ENCODE measurements around the gene RAB11FIP2.
"Not testable (repeated sequence)": the region's sequence is repeated elsewhere in the genome, so short reads cannot be mapped to it uniquely, and the experiment has no call there.

RAB11FIP2 gene, protein sequence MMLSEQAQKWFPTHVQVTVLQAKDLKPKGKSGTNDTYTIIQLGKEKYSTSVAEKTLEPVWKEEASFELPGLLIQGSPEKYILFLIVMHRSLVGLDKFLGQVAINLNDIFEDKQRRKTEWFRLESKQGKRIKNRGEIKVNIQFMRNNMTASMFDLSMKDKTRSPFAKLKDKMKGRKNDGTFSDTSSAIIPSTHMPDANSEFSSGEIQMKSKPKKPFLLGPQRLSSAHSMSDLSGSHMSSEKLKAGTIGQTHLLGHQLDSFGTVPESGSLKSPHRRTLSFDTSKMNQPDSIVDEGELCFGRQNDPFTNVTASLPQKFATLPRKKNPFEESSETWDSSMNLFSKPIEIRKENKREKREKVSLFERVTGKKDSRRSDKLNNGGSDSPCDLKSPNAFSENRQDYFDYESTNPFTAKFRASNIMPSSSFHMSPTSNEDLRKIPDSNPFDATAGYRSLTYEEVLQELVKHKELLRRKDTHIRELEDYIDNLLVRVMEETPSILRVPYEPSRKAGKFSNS

DNA sequence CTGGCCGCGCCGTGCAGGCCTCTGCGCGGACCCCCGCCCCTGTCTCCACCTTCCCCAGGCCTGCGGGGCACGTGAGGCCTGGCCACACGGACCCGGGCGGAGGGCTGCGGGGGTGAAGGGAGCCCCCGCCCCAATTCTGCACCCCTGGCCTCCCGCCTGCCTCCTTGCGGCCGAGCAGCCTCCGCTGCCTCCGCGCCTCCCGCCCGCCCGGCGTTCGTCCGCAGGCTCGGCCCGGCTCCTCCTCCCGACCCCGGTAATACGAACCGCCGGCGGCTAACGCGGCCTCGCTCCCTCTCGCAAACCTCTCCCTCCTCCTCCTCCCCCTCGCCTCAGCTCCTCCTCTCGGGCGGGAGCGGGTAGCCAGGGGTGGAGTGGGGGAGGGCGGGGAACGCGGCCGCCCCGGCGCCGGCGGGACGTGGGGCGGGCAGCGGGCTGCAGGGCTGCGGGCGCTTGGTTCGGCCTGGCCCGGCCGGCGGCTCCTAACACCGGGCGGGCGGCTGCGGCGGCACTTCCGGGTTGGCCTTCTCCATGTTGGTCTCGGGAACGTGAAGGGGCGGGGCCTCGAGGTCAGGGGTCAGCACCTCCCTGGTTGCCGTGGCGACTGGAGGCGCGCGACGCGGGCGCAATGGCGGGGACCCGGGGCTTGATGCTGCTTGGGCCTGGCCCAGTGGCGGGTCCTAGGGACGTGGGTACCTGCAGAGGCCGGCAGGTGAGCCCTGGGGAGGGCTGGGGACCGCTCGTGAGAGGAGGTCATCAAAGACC, at the start of gene RAB11FIP2:
Gene RAB11FIP2, minus strand, starts transcription at position 547 of the 762 bp plus-strand sequence. CDS start 778 bp downstream, outside the sequence.
- peak; percentile 93 for DNase-seq

DNA sequence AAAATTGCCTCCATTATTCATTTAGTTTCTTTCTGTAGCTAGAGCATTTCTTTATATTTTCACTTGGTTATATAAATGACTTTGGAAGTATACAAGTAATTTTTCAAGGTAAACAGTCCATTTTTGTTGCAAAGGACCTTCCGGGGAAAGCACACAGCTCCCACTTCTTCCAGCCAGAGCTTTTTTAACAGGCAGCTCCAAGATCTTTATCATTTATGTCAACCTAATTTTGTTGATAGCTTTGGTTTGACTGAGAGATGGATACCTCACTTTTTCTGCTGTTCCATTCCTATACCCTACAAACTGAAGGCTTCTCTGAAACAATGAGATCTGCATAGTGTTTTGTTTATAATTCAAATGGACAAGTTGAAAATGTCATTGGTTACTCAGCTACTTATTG, 49.3 kb upstream of the RAB11FIP2 start:
- DNase-seq, result no peak

GRCh38 chr10:118092209-118092608, 45.5 kb upstream of the RAB11FIP2 start:
- DNase-seq, result no peak

DNA sequence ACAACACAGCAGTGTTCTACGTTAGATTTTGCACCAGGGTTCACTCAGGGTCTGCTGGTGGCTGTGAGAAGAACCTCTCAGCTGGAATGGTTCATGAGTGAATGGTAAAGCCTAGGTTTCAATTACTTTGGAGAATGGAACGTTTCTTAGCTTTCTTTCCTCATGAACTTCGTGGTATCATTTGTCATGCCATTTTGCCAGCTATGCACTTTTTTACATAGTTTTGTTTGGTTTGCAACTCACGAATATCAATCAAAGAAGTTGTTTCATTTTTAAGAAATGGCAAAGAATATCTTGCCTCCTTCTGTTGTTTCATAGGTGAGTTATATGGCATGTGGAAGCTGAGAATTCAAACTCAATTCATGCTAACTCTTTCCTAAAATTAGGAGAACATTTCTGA, 34.1 kb upstream of the RAB11FIP2 start:
- no peak for DNase-seq

- DNase-seq, result no peak
These were observed 30.0 kb upstream of the RAB11FIP2 start for GRCh38 chr10:118076705-118077104.

DNA sequence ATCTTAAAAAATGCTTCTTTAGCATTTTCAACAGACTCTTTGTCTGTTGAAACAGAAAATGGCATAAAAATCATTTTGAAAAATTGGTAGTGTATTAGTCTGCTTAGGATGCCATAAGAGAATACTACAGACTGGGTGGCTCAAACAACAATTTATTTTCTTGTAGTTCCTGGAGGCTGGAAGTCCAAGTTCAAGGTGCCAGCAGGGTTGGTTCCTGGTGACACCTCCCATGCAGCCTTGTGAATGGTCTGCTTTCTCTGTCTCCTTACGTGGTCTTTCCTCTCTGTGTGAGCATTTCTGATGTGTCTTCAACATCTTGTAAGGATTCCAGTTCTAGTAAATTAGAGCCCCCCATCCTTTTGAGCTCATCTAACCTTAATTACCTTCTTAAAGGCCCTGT, 26.1 kb upstream of the RAB11FIP2 start:
- DNase-seq, result no peak

GRCh38 chr10:118067389-118067788, 20.6 kb upstream of the RAB11FIP2 start:
- not testable (repeated sequence) for DNase-seq

GRCh38 chr10:118062798-118063238, 16.1 kb upstream of the RAB11FIP2 start:
- DNase-seq, result no peak

- DNase-seq, result no peak
These were observed 11.6 kb upstream of the RAB11FIP2 start for GRCh38 chr10:118058371-118058770.

GRCh38 chr10:118057361-118057760, 10.6 kb upstream of the RAB11FIP2 start:
- no peak for DNase-seq

DNA sequence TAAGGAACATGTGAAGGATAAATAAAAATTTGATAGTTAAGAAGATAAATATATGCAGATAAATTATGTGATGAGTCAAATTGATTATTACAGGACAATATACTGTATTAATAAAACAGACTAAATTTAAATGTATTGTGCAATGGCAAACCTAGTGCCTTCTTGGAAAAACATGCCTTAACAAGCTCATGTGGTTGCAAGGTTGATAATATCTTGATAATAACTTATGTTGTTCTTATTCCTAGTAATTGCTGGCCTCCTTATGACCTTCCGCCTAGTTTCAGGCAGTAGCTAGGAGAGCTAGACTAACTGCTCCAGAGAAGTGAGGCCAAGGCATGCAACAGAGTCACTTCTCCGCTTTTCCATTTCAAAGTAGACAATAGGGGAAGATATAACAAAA, 7.6 kb upstream of the RAB11FIP2 start:
- no peak for DNase-seq

- no peak for DNase-seq
These were observed 6.1 kb upstream of the RAB11FIP2 start for GRCh38 chr10:118052816-118053215.

GRCh38 chr10:118047880-118048279, 1.1 kb upstream of the RAB11FIP2 start:
- DNase-seq, result no peak

GRCh38 chr10:118047157-118047719, 497 bp upstream of the RAB11FIP2 start:
- no peak for DNase-seq

GRCh38 chr10:118045837-118046394, 825 bp downstream of the RAB11FIP2 start:
- DNase-seq, result no peak

- DNase-seq, result no peak
These were observed 1.4 kb downstream of the RAB11FIP2 start for GRCh38 chr10:118045158-118045836.

- DNase-seq, result no peak
These were observed 3.9 kb downstream of the RAB11FIP2 start for GRCh38 chr10:118042827-118043242.

- DNase-seq, result no peak
These were observed 4.4 kb downstream of the RAB11FIP2 start for GRCh38 chr10:118042336-118042735.

DNA sequence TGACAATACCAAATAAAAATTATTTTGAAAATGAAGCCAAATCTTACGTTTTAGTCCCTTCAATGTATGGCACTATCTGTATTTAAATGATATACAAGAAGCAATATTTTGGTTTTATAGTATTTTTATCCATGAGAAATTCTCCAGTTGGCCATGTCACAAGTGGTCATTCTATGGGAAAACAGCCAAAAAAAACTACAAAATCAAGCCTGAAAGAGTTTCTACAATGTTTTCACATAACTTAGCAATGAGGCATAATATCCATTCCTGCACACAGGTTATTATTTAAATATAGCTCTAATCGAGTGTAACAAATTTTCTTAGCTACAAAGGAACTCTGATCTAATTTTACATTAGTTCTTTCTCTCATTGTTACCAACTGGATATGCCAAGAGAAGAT, 5.4 kb downstream of the RAB11FIP2 start:
- no peak for DNase-seq

GRCh38 chr10:118036281-118036875, 10.4 kb downstream of the RAB11FIP2 start:
- no peak for DNase-seq

DNA sequence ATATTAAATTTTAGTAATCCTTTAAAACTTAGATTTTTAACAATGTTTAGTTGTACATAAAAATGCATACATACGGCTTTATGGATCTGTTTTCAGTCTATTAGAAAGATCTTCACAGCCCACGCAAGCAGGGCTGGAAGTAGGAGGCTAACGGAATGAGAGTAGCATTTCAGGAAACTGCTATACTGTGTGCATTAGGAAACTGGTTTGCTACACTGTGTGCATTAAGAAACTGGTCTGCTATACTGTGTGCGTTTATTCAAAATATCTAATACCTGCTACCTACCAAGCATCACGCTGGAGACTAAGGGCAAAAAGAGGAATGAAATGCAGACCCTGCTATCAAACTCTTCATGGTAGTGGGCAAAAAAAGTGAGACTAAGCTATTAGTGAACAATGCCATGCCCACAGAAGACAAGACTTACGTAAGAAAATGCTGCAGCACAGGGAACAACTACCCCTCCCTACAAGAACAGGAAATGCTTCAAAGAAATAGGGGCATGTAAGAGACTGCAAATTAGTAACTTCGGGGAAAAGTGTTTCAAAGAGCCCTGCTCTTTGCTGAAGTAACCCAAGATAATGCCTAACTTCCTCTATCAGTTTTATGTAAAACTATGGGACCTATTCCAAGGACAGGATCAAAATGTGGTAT, 11.3 kb downstream of the RAB11FIP2 start:
- DNase-seq, result no peak
